GM11168 (cell line): ENCODE measurements around the gene FAAH.

Source experiments
- in situ Hi-C: fragments of 300-500 bp; cut with MboI; formaldehyde crosslinking; loops from one replicate; pipeline ENCODE4 v1.12.0; 2022; ENCODE audit warnings: low sequenced_read_pairs; ENCODE audit not compliant: unreplicated experiment

The FAAH gene

DNA sequence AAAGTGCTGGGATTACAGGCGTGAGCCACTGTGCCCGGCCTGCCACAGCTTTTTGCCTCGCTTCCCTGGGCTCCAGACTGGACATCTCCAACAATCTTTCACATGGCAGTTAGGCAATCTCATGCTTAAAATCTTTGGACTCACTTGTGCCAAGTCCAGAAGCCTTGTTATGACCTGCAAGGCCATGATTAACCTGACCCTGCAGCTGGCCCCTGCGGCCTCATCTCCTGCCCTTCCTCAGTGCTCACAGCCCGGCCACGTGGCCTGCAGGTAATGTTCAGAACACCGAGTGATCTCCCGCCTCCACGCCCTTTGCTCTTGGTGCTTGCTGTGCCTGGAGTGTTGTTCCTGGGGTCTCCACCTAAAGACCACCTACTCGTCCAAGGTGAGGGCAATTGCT, 24.9 kb downstream of the FAAH start:
- in situ Hi-C loops, result no loop called here

GRCh38 chr1:46420533-46420915, 26.4 kb downstream of the FAAH start:
- in situ Hi-C loops, result no loop called here

GRCh38 chr1:46421739-46422138, 27.6 kb downstream of the FAAH start:
- in situ Hi-C loops, result no loop called here

DNA sequence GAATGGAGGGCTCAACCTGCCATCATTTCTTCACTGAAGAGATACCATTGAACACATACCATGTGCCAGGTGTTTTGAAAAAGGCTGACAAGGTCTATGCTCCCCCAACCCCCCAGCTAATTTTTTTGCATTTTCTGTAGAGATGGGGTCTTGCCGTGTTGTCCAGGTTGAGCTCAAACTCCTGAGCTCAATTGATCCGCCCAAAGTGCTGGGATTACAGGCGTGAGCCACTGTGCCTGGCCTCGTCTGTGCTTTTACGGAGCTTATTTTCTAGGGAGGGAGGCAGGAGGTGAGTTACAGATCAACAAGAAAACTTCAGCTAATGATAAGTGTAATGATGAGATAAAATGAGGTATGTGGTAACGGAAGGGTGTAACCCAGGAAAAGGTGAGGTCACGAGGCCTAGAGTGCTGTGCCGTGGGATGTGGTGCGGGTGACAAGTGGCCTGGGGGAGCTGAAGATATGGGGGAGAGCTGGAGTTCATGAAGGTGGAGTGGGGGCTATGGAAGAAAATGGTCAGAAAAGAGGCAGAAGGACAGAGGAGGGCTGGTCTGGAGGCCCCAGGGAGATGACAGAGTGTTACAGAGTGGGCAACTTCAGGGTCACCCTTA, 28.2 kb downstream of the FAAH start:
- in situ Hi-C loops, result no loop called here

DNA sequence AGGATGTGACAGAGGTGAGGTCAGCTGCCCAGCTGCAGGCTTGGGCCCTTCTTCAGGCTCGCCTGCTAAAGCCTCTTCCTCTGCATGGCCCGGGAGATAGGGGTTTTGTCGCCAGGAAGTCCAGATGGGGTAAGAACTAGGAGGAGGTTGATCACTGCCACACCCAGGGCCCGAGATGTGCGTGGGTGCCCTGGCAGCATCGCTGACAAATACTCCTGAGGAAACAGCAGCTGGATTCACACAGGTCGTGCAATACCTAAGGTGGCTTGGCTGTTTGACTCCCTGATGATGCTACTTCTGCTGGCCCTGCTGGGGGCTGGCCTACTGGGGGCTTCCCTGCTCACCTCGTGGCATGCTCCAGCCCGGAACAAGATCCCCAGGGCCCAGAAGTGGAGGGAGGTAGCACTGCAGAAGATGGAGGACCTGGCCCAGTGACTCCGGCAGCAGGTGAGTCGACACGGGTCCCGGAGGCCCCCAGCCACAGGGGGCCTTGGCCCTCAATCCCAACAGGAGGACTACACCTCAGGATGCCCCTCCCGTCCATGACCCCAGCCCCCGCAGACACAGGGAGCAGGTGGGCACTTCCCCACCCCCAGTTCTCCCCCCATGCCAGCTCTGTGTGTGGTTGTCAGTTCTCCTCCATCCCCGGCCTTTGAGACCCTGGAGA, 29.6 kb downstream of the FAAH start:
- in situ Hi-C loops, result no loop called here

- in situ Hi-C loops, result no loop called here
Measured at GRCh38 chr1:46424730-46425129, 30.6 kb downstream of the FAAH start.

DNA sequence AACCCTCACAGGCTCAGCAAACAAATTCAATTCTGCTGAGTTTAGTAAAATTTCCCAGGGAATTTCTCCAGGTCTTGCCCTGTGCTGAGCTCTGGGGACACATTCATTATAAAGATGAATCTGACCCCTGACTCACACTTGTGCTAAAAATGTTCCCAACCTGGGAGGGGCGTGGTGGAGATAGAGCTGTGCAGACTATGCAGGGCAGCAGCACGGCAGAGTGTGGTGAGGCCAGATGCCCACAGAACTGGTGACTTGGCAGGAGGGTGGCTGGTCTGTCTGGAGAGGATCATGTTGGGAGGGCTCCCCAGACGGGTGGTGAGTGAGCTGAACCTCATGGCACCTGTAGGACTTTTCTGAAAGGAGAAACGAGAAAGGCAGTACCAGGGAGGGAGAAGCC, 31.6 kb downstream of the FAAH start:
- in situ Hi-C loops, result no loop called here

- in situ Hi-C loops, result no loop called here
Measured at GRCh38 chr1:46427541-46427940, 33.4 kb downstream of the FAAH start.

DNA sequence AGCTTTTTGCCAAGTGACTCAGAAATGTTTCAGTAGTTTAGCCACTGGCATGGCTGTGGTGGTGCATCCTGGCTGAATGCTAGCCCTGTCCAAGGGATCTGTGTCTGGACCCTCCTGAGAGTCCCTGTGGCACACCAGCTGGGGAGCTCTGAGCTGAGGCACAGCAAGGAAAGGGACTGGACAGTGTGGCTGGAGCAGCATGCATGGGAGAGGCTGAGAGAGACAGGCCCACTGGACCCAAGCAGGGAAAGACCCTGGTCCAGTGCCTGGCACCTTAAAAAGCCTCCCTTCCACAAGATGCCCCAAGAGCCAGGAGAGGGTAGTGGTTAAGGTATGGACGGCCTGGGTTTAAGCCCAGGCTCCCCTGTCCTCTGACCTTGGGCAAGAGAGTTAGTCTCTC, 35.3 kb downstream of the FAAH start:
- in situ Hi-C loops, result no loop called here

DNA sequence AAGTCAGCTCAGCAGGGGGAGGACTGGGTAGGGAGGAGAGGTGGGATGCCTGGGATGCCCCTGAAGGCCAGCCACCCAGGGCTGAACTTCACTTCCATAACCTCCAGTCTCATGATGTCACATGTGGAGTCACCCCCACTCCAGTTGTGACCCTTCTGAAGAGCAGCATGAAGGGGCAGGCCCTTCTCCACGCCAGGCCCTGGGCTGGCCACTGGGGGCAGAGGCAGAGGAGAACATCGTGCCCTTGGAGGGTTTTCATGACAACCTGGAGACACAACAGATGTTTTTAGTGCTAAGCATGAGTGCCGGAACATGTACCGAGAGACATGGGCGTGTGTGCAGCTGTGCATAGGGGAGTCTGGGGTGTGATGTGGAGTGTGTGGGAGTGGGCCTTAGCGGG, 37.6 kb downstream of the FAAH start:
- in situ Hi-C loops, result no loop called here

- in situ Hi-C loops, result no loop called here
Measured at GRCh38 chr1:46432781-46433327, 38.7 kb downstream of the FAAH start.

GRCh38 chr1:46434358-46434757, 40.2 kb downstream of the FAAH start:
- in situ Hi-C loops, result no loop called here

DNA sequence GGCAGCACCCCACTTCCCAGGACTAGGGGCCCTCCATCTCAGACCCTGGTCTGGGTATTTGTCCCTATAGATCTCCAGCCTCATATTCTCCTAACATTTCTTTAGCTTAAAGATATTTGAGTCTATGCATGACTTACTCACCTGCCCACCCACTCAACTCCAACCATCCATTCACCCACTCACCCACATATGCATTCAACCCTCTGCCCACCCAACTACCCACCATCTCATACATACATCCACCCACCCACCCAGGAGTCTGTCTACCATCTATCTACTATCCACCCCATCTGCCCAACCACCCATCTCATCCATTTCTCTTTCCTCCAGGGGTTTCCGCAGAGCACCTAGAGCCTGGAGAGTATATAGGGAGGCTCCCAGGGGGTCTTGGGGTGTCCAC, 42.7 kb downstream of the FAAH start:
- in situ Hi-C loops, result no loop called here

DNA sequence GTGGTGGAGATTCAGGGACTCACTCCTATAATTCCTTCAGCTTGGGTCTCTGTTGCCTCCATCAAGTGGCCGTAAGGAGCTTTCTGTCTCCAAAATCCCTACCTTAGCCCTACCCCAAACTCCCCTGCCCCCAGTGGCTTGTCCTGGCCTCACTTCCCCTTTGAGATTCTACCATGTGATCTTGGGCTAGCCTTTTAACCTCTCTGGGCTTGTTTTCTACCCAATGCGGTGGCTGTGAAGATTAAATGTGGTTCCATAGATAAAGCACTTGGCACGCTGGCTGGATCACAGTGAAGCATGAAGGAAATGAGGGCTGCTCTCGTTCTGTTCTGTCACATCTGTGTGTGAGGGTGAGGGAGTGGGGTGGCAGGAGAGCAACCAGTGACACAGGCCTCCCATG, 43.6 kb downstream of the FAAH start:
- in situ Hi-C loops, result no loop called here

- in situ Hi-C loops, result no loop called here
Measured at GRCh38 chr1:46438346-46438745, 44.2 kb downstream of the FAAH start.

DNA sequence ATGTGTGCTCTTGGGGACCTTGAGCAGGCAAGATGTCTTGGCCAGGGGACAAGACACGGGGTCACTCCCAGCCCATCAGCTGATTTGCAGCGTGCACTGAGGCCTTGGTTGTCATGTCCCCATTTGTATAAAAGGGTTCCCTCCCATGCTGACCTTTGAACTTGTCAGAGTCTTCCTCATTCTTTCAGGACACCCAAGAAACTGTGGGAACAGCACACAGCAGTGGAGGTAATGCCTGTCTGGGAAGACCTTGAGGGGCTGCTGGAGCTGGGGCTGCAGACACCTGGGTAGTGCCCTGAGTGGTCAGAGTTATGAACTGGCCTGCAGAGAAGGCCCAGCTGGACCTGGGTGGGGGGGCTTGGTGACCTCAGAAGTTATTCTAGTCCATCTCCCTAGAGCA, 46.4 kb downstream of the FAAH start:
- in situ Hi-C loops, result loop anchor here (10.0 kb wide), 1 partner anchor 284 kb away; no protein-coding TSS in a partner anchor

GRCh38 chr1:46442317-46443161, 48.4 kb downstream of the FAAH start:
- in situ Hi-C loops, result loop anchor here (10.0 kb wide), 1 partner anchor 282 kb away; no protein-coding TSS in a partner anchor

- in situ Hi-C loops, result loop anchor here (10.0 kb wide), 1 partner anchor 280 kb away; no protein-coding TSS in a partner anchor
Measured at GRCh38 chr1:46444466-46444865, 50.3 kb downstream of the FAAH start.

DNA sequence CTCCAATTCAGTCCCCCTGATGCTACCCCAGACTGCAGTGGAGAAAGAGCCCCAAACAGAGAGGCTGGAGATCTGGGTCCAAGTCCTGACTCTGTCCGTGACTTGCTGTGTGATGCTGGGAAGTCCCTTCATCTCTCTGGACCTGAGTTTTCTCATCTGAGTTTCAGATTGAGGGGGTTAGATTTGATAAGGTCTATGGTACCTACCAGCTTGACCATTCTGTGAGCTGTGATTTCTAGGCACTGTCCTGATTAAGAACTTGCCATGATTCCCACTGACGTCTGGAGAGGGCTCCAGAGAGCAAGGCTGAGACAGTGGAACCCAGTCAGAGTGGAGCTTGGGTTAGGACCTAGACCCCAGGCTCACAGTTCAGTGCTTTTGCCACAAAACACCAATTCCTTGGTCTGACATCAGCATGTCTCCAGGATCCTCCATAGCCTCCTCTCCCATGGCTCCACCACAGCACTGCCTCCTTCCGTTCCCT, 51.7 kb downstream of the FAAH start:
- in situ Hi-C loops, result loop anchor here (5.0 to 10.0 kb wide), 2 partner anchors 91 to 279 kb away; a partner anchor contains a TSS

DNA sequence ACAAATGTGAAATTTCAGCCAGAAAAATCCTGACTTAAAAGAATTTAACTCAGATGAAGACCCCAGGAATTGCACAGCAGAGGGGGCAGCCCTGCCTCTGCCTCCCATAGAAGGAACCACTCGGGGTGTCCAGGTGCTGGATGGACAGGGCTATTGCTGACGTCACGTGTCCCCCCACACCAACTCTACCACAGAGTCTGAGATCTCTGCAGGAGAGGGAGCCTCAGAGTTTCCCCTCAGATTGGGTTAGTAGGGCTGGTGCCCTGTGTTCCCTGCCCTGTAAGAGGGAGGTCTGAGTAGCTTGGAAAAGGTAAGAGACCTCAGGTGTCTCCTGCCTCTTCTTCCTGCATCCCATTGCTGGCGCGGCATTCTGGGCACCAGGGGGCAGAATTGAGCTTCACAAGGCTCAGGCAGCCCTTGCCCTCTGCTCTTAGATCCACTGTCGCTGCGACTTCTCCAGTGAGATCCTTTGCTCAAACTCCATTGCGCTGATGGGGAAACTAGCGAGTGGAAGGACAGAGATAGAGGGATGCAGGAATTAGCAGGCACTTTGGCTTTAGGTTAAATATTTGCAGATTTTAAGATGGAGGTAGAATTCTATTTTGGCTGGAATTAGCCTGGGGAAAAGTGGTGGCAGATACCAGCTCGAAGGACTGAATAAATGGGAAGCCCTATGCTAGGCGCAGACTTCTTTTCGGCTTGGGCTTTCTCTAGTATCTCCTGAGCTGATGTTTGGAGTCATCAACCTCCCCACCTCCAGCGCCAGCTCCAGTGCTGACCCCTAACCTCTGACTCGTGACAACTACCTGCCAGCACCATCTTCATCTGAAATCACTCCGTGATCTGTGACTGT, 52.8 kb downstream of the FAAH start:
- in situ Hi-C loops, result loop anchor here (5.0 to 10.0 kb wide), 2 partner anchors 90 to 278 kb away; a partner anchor contains a TSS
